H1 (cell line): ENCODE measurements around the gene ENAH. TPM values are rescaled to one million over a fixed set of nuclear protein-coding genes. Genes with fewer than 3 reads are reported as not detected.

ENCODE experiments used
- CTCF ChIA-PET: fragments of 300-600 bp; sonication (Branson Sonifier 250); formaldehyde crosslinking; loops from one replicate; lab custom pipeline; 2021; ENCODE audit not compliant: partially characterized antibody; lab: Charles Lee
- POLR2A ChIA-PET: fragments of 300-600 bp; sonication (Branson Sonifier 250); formaldehyde crosslinking; loops from one replicate; lab custom pipeline; 2021; ENCODE audit warnings: inconsistent platforms; ENCODE audit not compliant: partially characterized antibody; lab: Charles Lee
- DNase-seq, 2 experiments: peaks; one replicate each; pipeline versions ENCODE4 v3.0.0 to v3.0.0-alpha.2; 2010 to 2022; ENCODE audit warnings: low spot score in 2 of 2, low read depth in 1 of 2, mixed read lengths in 1 of 2
- FAIRE-seq: peaks from 2 replicates; lab custom pipeline; 2011; peaks lifted over from hg19 to GRCh38; lab: Jason Lieb, UNC
- H2AFZ ChIP-seq: 2 replicates; pipeline ENCODE4 v1.8.1; 2012; ENCODE audit warnings: low read length, inconsistent platforms
- H2AK5ac ChIP-seq: 2 replicates; pipeline ENCODE4 v1.6.1; 2013; ENCODE audit warnings: low read depth, low read length
- H2BK120ac ChIP-seq: replicated peaks from 2 replicates; pipeline ENCODE3; 2013; ENCODE audit warnings: low read depth, low read length, inconsistent platforms
- H2BK12ac ChIP-seq: 2 replicates; pipeline ENCODE4 v1.6.1; 2013; ENCODE audit warnings: low read depth, low read length
- H2BK15ac ChIP-seq: 2 replicates; pipeline ENCODE4 v1.6.1; 2013; ENCODE audit warnings: low read length
- H2BK20ac ChIP-seq: 2 replicates; pipeline ENCODE4 v1.6.1; 2013; ENCODE audit warnings: low read length
- H2BK5ac ChIP-seq: 2 replicates; pipeline ENCODE4 v1.6.1; 2013; ENCODE audit warnings: low read depth, low read length
- H3K14ac ChIP-seq: 2 replicates; pipeline ENCODE4 v1.6.1; 2013; ENCODE audit warnings: inconsistent platforms; ENCODE audit not compliant: insufficient read length
- H3K18ac ChIP-seq: 2 replicates; pipeline ENCODE4 v1.6.1; 2013; ENCODE audit warnings: low read length; ENCODE audit errors: extremely low read depth
- H3K23ac ChIP-seq: 2 replicates; pipeline ENCODE4 v1.6.1; 2013; ENCODE audit warnings: inconsistent platforms; ENCODE audit not compliant: insufficient read length
- H3K23me2 ChIP-seq: 2 replicates; pipeline ENCODE4 v1.6.1; 2013; ENCODE audit warnings: low read depth, low read length
- H3K27ac ChIP-seq: 2 replicates; pipeline ENCODE4 v1.6.1; 2011; ENCODE audit warnings: low read depth, low read length, inconsistent platforms
- H3K27me3 ChIP-seq, 4 experiments: replicated peaks in 1 of 4; 1 replicate in 1 of 4; 2 replicates in 3 of 4; pipeline versions ENCODE4 v1.6.1 to v1.8.1; 2011 to 2013; ENCODE audit warnings: low read length in 3 of 4, mild to moderate bottlenecking in 3 of 4, inconsistent platforms in 2 of 4, mixed read lengths in 2 of 4, moderate library complexity in 1 of 4; ENCODE audit not compliant: control insufficient read depth in 3 of 4, insufficient read depth in 3 of 4; ENCODE audit errors: extremely low read depth in 1 of 4
- H3K36me3 ChIP-seq, 4 experiments: 2 replicates each; pipeline versions ENCODE4 v1.6.1 to v1.8.1; 2011 to 2013; ENCODE audit warnings: mild to moderate bottlenecking in 4 of 4, low read length in 3 of 4, moderate library complexity in 2 of 4, control low read depth in 1 of 4, inconsistent platforms in 1 of 4; ENCODE audit not compliant: insufficient read depth in 4 of 4, control insufficient read depth in 2 of 4
- H3K4ac ChIP-seq: replicated peaks from 2 replicates; pipeline ENCODE3; 2013; ENCODE audit warnings: low read length, low read depth, mixed read lengths, inconsistent platforms; ENCODE audit not compliant: insufficient read length
- H3K4me1 ChIP-seq, 4 experiments: replicated peaks in 1 of 4; 1 replicate in 1 of 4; 2 replicates in 3 of 4; pipeline versions ENCODE4 v1.6.1 to v1.8.1; 2011 to 2013; ENCODE audit warnings: low read length in 3 of 4, inconsistent platforms in 2 of 4, mixed read lengths in 1 of 4; ENCODE audit not compliant: insufficient read depth in 4 of 4, control insufficient read depth in 3 of 4
- H3K4me2 ChIP-seq, 2 experiments: 2 replicates each; pipeline versions ENCODE4 v1.6.1 to v1.8.1; 2011 to 2013; ENCODE audit warnings: low read depth in 2 of 2, low read length in 2 of 2, control low read depth in 1 of 2, inconsistent platforms in 1 of 2, mild to moderate bottlenecking in 1 of 2; ENCODE audit not compliant: insufficient read depth in 1 of 2
- H3K4me3 ChIP-seq, 4 experiments: fragments of 200-600, 300-600 bp in 1 of 4; sonication (generic), shearing (Covaris generic), sonication (Bioruptor Twin) in 1 of 4; 2 replicates each; pipeline versions ENCODE4 v1.5.1 to v1.8.1; 2011 to 2016; ENCODE audit warnings: low read length in 4 of 4, low read depth in 3 of 4, control low read depth in 2 of 4, inconsistent platforms in 2 of 4, mild to moderate bottlenecking in 2 of 4, mixed read lengths in 1 of 4, moderate library complexity in 1 of 4; ENCODE audit not compliant: insufficient read depth in 2 of 4; ENCODE audit errors: extremely low read depth in 1 of 4
- H3K56ac ChIP-seq: replicated peaks from 2 replicates; pipeline ENCODE3; 2013; ENCODE audit warnings: low read depth, mild to moderate bottlenecking, mixed read lengths, low read length, inconsistent platforms; ENCODE audit not compliant: insufficient read length
- H3K79me1 ChIP-seq: 2 replicates; pipeline ENCODE4 v1.6.1; 2013; ENCODE audit warnings: low read depth, low read length, control low read depth
- H3K79me2 ChIP-seq, 2 experiments: 2 replicates each; pipeline versions ENCODE4 v1.6.1 to v1.8.1; 2012 to 2013; ENCODE audit warnings: low read length in 2 of 2, mild to moderate bottlenecking in 2 of 2, inconsistent platforms in 1 of 2; ENCODE audit not compliant: insufficient read depth in 2 of 2, control insufficient read depth in 1 of 2
- H3K9ac ChIP-seq, 4 experiments: replicated peaks in 1 of 4; 1 replicate in 1 of 4; 2 replicates in 3 of 4; pipeline versions ENCODE4 v1.6.1 to v1.8.1; 2011 to 2013; ENCODE audit warnings: low read depth in 3 of 4, low read length in 3 of 4, control low read depth in 2 of 4, mild to moderate bottlenecking in 2 of 4, moderate library complexity in 2 of 4, inconsistent platforms in 1 of 4; ENCODE audit errors: extremely low read depth in 1 of 4
- H3K9me3 ChIP-seq, 2 experiments: 2 replicates each; pipeline versions ENCODE4 v1.6.1 to v1.8.1; 2012 to 2013; ENCODE audit warnings: mild to moderate bottlenecking in 2 of 2, moderate library complexity in 2 of 2, control low read depth in 1 of 2, inconsistent platforms in 1 of 2, low read depth in 1 of 2, low read length in 1 of 2, mixed read lengths in 1 of 2; ENCODE audit not compliant: insufficient read depth in 2 of 2
- H4K20me1 ChIP-seq, 2 experiments: replicated peaks in 1 of 2; 2 replicates each; pipeline versions ENCODE3 to v1.8.1; 2011 to 2013; ENCODE audit warnings: inconsistent platforms in 2 of 2, low read length in 2 of 2, mild to moderate bottlenecking in 1 of 2; ENCODE audit not compliant: insufficient read depth in 2 of 2, control insufficient read depth in 1 of 2
- H4K5ac ChIP-seq: 2 replicates; pipeline ENCODE4 v1.6.1; 2013; ENCODE audit warnings: low read length, low read depth, mixed read lengths, inconsistent platforms; ENCODE audit not compliant: insufficient read length
- H4K8ac ChIP-seq: 2 replicates; pipeline ENCODE4 v1.8.0; 2013; ENCODE audit warnings: mild to moderate bottlenecking, moderate library complexity, low read length, inconsistent platforms; ENCODE audit not compliant: insufficient read depth; ENCODE audit errors: extremely low read depth
- H4K91ac ChIP-seq: replicated peaks from 2 replicates; pipeline ENCODE3; 2013; ENCODE audit warnings: low read length, mixed read lengths, inconsistent platforms; ENCODE audit not compliant: insufficient read length
- CEBPB ChIP-seq: IDR thresholded peaks from 2 replicates; pipeline ENCODE4 v1.6.1; 2012; ENCODE audit warnings: low read depth, low read length
- CHD2 ChIP-seq: IDR thresholded peaks from 2 replicates; pipeline ENCODE4 v1.6.1; 2012; ENCODE audit warnings: low read length, improper control_type of control experiment
- CREB1 ChIP-seq: IDR thresholded peaks from 2 replicates; pipeline ENCODE4 v1.6.1; 2012; ENCODE audit warnings: inconsistent platforms
- EGR1 ChIP-seq: IDR thresholded peaks from 2 replicates; pipeline ENCODE4 v1.6.1; 2011; ENCODE audit warnings: low read depth, low read length, borderline replicate concordance
- EP300 ChIP-seq, 2 experiments: IDR thresholded peaks; 1 replicate in 1 of 2; 2 replicates in 1 of 2; pipeline ENCODE4 v1.6.1; 2011 to 2012; ENCODE audit warnings: low read depth in 2 of 2, low read length in 2 of 2, mild to moderate bottlenecking in 2 of 2, borderline replicate concordance in 1 of 2, inconsistent platforms in 1 of 2, moderate library complexity in 1 of 2
- HDAC6 ChIP-seq: IDR thresholded peaks from one replicate; pipeline ENCODE4 v1.7.1; 2012; ENCODE audit warnings: low read depth, mild to moderate bottlenecking, inconsistent platforms, low read length, moderate library complexity
- KDM4A ChIP-seq: IDR thresholded peaks from one replicate; pipeline ENCODE4 v1.7.1; 2012; ENCODE audit warnings: low read depth, mild to moderate bottlenecking, moderate library complexity, low read length, inconsistent platforms; ENCODE audit not compliant: severe bottlenecking
- POLR2A ChIP-seq, 2 experiments: IDR thresholded peaks; 1 replicate in 1 of 2; 2 replicates in 1 of 2; pipeline ENCODE4 v1.6.1; 2011; ENCODE audit warnings: low read depth in 2 of 2, low read length in 2 of 2, mild to moderate bottlenecking in 2 of 2; ENCODE audit errors: control extremely low read depth in 1 of 2
- POU5F1 ChIP-seq: IDR thresholded peaks from 2 replicates; pipeline ENCODE4 v1.6.1; 2011; ENCODE audit warnings: low read depth, mild to moderate bottlenecking, low read length, moderate library complexity
- SIRT6 ChIP-seq: IDR thresholded peaks from one replicate; pipeline ENCODE4 v1.7.1; 2012; ENCODE audit warnings: low read length, inconsistent platforms
- TCF12 ChIP-seq: IDR thresholded peaks from 2 replicates; pipeline ENCODE4 v1.6.1; 2011; ENCODE audit warnings: low read depth, mild to moderate bottlenecking, low read length
- YY1 ChIP-seq: IDR thresholded peaks from 2 replicates; pipeline ENCODE4 v1.6.1; 2011; ENCODE audit warnings: low read depth, mild to moderate bottlenecking, low read length
- WGBS, 2 experiments: shearing (Covaris generic) in 1 of 2; methylation state at CpG; one replicate each; pipeline versions ENCODE4 v1.1.6 to v1.1.7; 2013 to 2015; ENCODE audit warnings: low lambda C conversion rate in 2 of 2, mixed read lengths in 2 of 2, inconsistent platforms in 1 of 2, low coverage in 1 of 2, missing lambda C conversion rate in 1 of 2; ENCODE audit not compliant: insufficient replicate concordance in 2 of 2, insufficient coverage in 1 of 2, insufficient read length in 1 of 2; ENCODE audit errors: extremely low coverage in 1 of 2, missing lambda C conversion rate in 1 of 2; 5-methylcytosine and 5-hydroxymethylcytosine counted together
- polyA plus RNA-seq, 7 experiments: library from polyadenylated mRNA; depleted of rRNA in 3 of 7; stranded (reverse) in 5 of 7; unstranded in 2 of 7; fragments of >200 nt in 5 of 7; fragments of 200-250 nt in 2 of 7; gene quantifications; 1 replicate in 5 of 7; 2 replicates in 1 of 7; 4 replicates in 1 of 7; pipeline versions ENCODE4 v1.2.1 to v1.2.3, GENCODE V29; 2011 to 2013; ENCODE audit warnings: missing spikeins in 2 of 7, mixed read lengths in 2 of 7
- total RNA-seq: library from RNA; stranded (reverse); fragmentation: NEBNext Ultra II Directional; extraction: Animal tissue kit (Norgen Biotek cat#: 25700); gene quantifications from 2 replicates; pipeline ENCODE4 v1.2.1, GENCODE V29; 2021
- TF ChIP-seq, protein P1 (sequence below): IDR thresholded peaks from 2 replicates; pipeline ENCODE4 v1.6.1; 2011; ENCODE audit warnings: low read length, improper control_type of control experiment
- TF ChIP-seq, protein P2 (sequence below): IDR thresholded peaks from 2 replicates; pipeline ENCODE4 v1.6.1; 2012; ENCODE audit warnings: inconsistent platforms

The ENAH gene
- total and polyA plus RNA-seq, 2 of the 8 experiments (the other 6 are each of a cell fraction or from before 2014, with no cell fraction given): 39.1 to 335 TPM

DNA sequence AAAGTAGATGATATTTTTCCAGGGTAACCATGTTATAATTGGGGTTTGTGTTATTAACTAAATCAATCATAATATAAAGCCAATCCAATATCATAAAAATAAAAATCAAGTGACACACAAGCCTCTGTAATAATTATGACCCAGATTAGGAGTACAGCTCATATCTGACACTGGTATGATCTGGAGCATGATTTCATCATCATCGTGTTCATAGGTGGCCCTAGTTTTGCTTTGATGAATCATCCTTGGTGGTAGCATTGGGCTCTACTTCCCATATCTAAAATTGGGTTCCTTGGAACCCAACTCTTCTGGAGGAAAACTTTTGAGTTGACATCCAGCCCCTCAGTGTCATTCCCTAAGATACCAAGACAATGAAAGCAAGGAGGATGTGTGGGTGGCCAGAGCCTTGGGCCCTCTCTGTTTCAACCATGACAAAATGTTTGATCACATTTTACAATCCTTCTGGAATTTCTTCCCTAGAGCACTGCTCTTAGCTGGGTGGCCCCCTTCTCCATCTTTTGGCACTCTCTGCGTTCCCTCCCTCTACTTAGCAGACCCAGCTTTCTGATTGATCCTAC is 37.0 kb upstream of the ENAH start:
- H4K91ac ChIP-seq: no peak overlapping the region
- H3K9me3 ChIP-seq: no peaks in the 10 kb centered on the region
- no peak overlapping the region for H3K4me3 ChIP-seq
- H3K9ac ChIP-seq: no peak overlapping the region
- H3K79me1 ChIP-seq: no peaks in the 10 kb centered on the region
- no peak overlapping the region for H3K27ac ChIP-seq
- no peaks in the 10 kb centered on the region for H3K27me3 ChIP-seq
- H3K14ac ChIP-seq: no peak overlapping the region
- no peak overlapping the region for H4K5ac ChIP-seq
- no peak overlapping the region for H3K18ac ChIP-seq
- CTCF ChIA-PET: no interaction called here
- H2BK120ac ChIP-seq: no peak overlapping the region
- no peak overlapping the region for H3K23ac ChIP-seq
- POLR2A ChIA-PET: interaction anchor here (0.9 to 1.4 kb wide), 2 partner anchors 12 to 19 kb away, joined by 3 read pairs; no protein-coding TSS in a partner anchor
- H2AK5ac ChIP-seq: no peak overlapping the region
- H3K23me2 ChIP-seq: no peaks in the 10 kb centered on the region
- H3K56ac ChIP-seq: no peak overlapping the region
- H3K4me2 ChIP-seq: no peak overlapping the region
- no peaks in the 10 kb centered on the region for H4K20me1 ChIP-seq
- H2AFZ ChIP-seq: no peak overlapping the region
- H2BK20ac ChIP-seq: no peak overlapping the region
- no peaks in the 10 kb centered on the region for H3K79me2 ChIP-seq
- no peaks in the 10 kb centered on the region for H3K36me3 ChIP-seq
- H3K4ac ChIP-seq: no peak overlapping the region
- H2BK5ac ChIP-seq: no peak overlapping the region
- DNase-seq (no peak), FAIRE-seq (no peak)
- no peaks in the 10 kb centered on the region for H3K4me1 ChIP-seq
- no peak overlapping the region for H2BK12ac ChIP-seq
- WGBS, 2 experiments: 94% methylated on average over 2 of the region's 2 CpGs; no CpG with 5 or more reads in 1 of the 2 experiments
- no peak overlapping the region for H2BK15ac ChIP-seq
- no peak overlapping the region for H4K8ac ChIP-seq
- no peak for TF ChIP-seq CEBPB
- TF ChIP-seq EGR1: no peak
- no peak for TF ChIP-seq EP300 (IDR thresholded peaks at IDR 0.05; ENCODE audit: borderline replicate concordance in 1 of 2, low read depth in 2 of 2, low read length in 2 of 2)
- no peak for TF ChIP-seq KDM4A
- TF ChIP-seq, protein P1, sequence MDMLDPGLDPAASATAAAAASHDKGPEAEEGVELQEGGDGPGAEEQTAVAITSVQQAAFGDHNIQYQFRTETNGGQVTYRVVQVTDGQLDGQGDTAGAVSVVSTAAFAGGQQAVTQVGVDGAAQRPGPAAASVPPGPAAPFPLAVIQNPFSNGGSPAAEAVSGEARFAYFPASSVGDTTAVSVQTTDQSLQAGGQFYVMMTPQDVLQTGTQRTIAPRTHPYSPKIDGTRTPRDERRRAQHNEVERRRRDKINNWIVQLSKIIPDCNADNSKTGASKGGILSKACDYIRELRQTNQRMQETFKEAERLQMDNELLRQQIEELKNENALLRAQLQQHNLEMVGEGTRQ: no peak
- TF ChIP-seq POLR2A (IDR thresholded peaks at IDR 0.05; ENCODE audit: control extremely low read depth in 1 of 2, low read depth in 2 of 2, low read length in 2 of 2): no peak
- no peak for TF ChIP-seq CHD2
- no peak for TF ChIP-seq CREB1
- TF ChIP-seq YY1: no peak
- no peak for TF ChIP-seq HDAC6
- no peak for TF ChIP-seq POU5F1
- TF ChIP-seq SIRT6: no peak
- TF ChIP-seq TCF12: no peak
- TF ChIP-seq, protein P2, sequence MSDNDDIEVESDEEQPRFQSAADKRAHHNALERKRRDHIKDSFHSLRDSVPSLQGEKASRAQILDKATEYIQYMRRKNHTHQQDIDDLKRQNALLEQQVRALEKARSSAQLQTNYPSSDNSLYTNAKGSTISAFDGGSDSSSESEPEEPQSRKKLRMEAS: no peak
